Vagina (tissue), 2 donors: Measurements from ENCODE around the gene PTPRF.

Experiments used
- POLR2A ChIP-seq, 2 donors: fragments of 450-650 bp; IDR thresholded peaks; one replicate each; pipeline ENCODE4 v1.6.1; 2017; ENCODE audit warnings: antibody characterized with exemption in 2 of 2, mild to moderate bottlenecking in 2 of 2, moderate library complexity in 2 of 2
- POLR2AphosphoS5 ChIP-seq, 2 donors: sonication (generic); formaldehyde crosslinking; IDR thresholded peaks; one replicate each; pipeline ENCODE4 v1.9.0; 2017; ENCODE audit warnings: antibody characterized with exemption in 2 of 2, mild to moderate bottlenecking in 2 of 2, low read depth in 1 of 2; ENCODE audit not compliant: insufficient read depth in 1 of 2
- TF ChIP-seq, protein P1 (sequence below), 3 experiments: fragments of 450-650 bp in 2 of 3; fragments of 200-600 bp in 1 of 3; sonication (generic) in 1 of 3; IDR thresholded peaks; one replicate each; pipeline ENCODE4 v1.5.1; 2017 to 2019; ENCODE audit warnings: antibody characterized with exemption in 3 of 3, mild to moderate bottlenecking in 2 of 3, moderate library complexity in 2 of 3

GRCh38 chr1:43648876-43649477, 118.3 kb downstream of the PTPRF start:
- TF ChIP-seq, protein P1, sequence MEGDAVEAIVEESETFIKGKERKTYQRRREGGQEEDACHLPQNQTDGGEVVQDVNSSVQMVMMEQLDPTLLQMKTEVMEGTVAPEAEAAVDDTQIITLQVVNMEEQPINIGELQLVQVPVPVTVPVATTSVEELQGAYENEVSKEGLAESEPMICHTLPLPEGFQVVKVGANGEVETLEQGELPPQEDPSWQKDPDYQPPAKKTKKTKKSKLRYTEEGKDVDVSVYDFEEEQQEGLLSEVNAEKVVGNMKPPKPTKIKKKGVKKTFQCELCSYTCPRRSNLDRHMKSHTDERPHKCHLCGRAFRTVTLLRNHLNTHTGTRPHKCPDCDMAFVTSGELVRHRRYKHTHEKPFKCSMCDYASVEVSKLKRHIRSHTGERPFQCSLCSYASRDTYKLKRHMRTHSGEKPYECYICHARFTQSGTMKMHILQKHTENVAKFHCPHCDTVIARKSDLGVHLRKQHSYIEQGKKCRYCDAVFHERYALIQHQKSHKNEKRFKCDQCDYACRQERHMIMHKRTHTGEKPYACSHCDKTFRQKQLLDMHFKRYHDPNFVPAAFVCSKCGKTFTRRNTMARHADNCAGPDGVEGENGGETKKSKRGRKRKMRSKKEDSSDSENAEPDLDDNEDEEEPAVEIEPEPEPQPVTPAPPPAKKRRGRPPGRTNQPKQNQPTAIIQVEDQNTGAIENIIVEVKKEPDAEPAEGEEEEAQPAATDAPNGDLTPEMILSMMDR (IDR thresholded peaks at IDR 0.05), result no peak
- TF ChIP-seq POLR2A (IDR thresholded peaks at IDR 0.05), result no peak
- no peak for TF ChIP-seq POLR2AphosphoS5 (IDR thresholded peaks at IDR 0.05; ENCODE audit: insufficient read depth in 1 of 2, low read depth in 1 of 2)
